Measurements from ENCODE around the gene RUVBL1.

- TF ChIP-seq CTCF (conservative IDR thresholded peaks at IDR 0.05 in 1 of 2, IDR thresholded peaks at IDR 0.05 in 1 of 2; ENCODE audit: extremely low read depth in 1 of 2, insufficient read depth in 1 of 2, low read depth in 1 of 2, low read length in 2 of 2) (no peak), EZH2 (IDR thresholded peaks at IDR 0.05; ENCODE audit: borderline replicate concordance, low read length) (no peak)
Measured at GRCh38 chr3:128074851-128075521, 48.6 kb downstream of the RUVBL1 start.
